ENCODE data around the gene MICU1. TPM values are rescaled to one million over a fixed set of nuclear protein-coding genes. Genes with fewer than 3 reads are reported as not detected.
"Not testable (repeated sequence)": the region's sequence is repeated elsewhere in the genome, so short reads cannot be mapped to it uniquely, and the experiment has no call there.

MICU1 gene
- total and polyA plus RNA-seq, 4 donors: 53.1 to 86.9 (median 73.8) TPM

GRCh38 chr10:72543855-72544254 lies 82.0 kb downstream of the MICU1 start:
- 100% methylated on average over 4 of the region's 6 CpGs for WGBS (ENCODE audit: insufficient coverage)
- H3K27me3 ChIP-seq (ENCODE audit: control insufficient read depth, insufficient read depth, low read length); H3K4me3 ChIP-seq (ENCODE audit: low read depth, low read length); H3K4me1 ChIP-seq (ENCODE audit: control insufficient read depth, insufficient read depth, low read length); DNase-seq (ENCODE audit: low read depth in 4 of 6, low spot score in 6 of 6); H3K36me3 ChIP-seq (ENCODE audit: control insufficient read depth, insufficient read depth, low read length); H3K27ac ChIP-seq (ENCODE audit: low read depth, low read length); H3K9me3 ChIP-seq (ENCODE audit: control insufficient read depth, insufficient read depth, low read length): not testable (repeated sequence)

- 91% methylated on average over 8 of the region's 8 CpGs for WGBS (ENCODE audit: insufficient coverage)
- Histone ChIP-seq H3K9me3 (ENCODE audit: control insufficient read depth, insufficient read depth, low read length) (no peaks in the 10 kb centered on the region), H3K4me3 (ENCODE audit: low read depth, low read length) (no peak overlapping the region), H3K36me3 (ENCODE audit: control insufficient read depth, insufficient read depth, low read length) (peaks cover 6% of the 10 kb centered on the region), H3K4me1 (ENCODE audit: control insufficient read depth, insufficient read depth, low read length) (no peaks in the 10 kb centered on the region), H3K27me3 (ENCODE audit: control insufficient read depth, insufficient read depth, low read length) (no peaks in the 10 kb centered on the region), H3K27ac (ENCODE audit: low read depth, low read length) (no peak overlapping the region)
- DNase-seq (ENCODE audit: low read depth in 4 of 6, low spot score in 6 of 6): no peak
Measured at GRCh38 chr10:72542396-72542815, 83.5 kb downstream of the MICU1 start.

- H3K4me3 ChIP-seq (ENCODE audit: low read depth, low read length): no peak overlapping the region
- peaks cover 6% of the 10 kb centered on the region for H3K36me3 ChIP-seq (ENCODE audit: control insufficient read depth, insufficient read depth, low read length)
- H3K27ac ChIP-seq (ENCODE audit: low read depth, low read length): no peak overlapping the region
- DNase-seq (ENCODE audit: low read depth in 4 of 6, low spot score in 6 of 6): no peak
- H3K27me3 ChIP-seq (ENCODE audit: control insufficient read depth, insufficient read depth, low read length): no peaks in the 10 kb centered on the region
- no peaks in the 10 kb centered on the region for H3K4me1 ChIP-seq (ENCODE audit: control insufficient read depth, insufficient read depth, low read length)
- H3K9me3 ChIP-seq (ENCODE audit: control insufficient read depth, insufficient read depth, low read length): no peaks in the 10 kb centered on the region
Measured at GRCh38 chr10:72541337-72541736, 84.5 kb downstream of the MICU1 start.

GRCh38 chr10:72540193-72540807 lies 85.6 kb downstream of the MICU1 start:
- Histone ChIP-seq H3K27ac (ENCODE audit: low read depth, low read length) (no peak overlapping the region), H3K36me3 (ENCODE audit: control insufficient read depth, insufficient read depth, low read length) (peaks cover 6% of the 10 kb centered on the region), H3K27me3 (ENCODE audit: control insufficient read depth, insufficient read depth, low read length) (no peaks in the 10 kb centered on the region), H3K9me3 (ENCODE audit: control insufficient read depth, insufficient read depth, low read length) (no peaks in the 10 kb centered on the region), H3K4me3 (ENCODE audit: low read depth, low read length) (no peak overlapping the region), H3K4me1 (ENCODE audit: control insufficient read depth, insufficient read depth, low read length) (no peaks in the 10 kb centered on the region)
- DNase-seq (ENCODE audit: low read depth in 4 of 6, low spot score in 6 of 6): no peak
- WGBS (ENCODE audit: insufficient coverage): 100% methylated on average over 1 of the region's 2 CpGs

- H3K9me3 ChIP-seq (ENCODE audit: control insufficient read depth, insufficient read depth, low read length): no peaks in the 10 kb centered on the region
- WGBS (ENCODE audit: insufficient coverage): no CpG with 5 or more reads among the region's 1 CpG
- H3K4me3 ChIP-seq (ENCODE audit: low read depth, low read length): no peak overlapping the region
- DNase-seq (ENCODE audit: low read depth in 4 of 6, low spot score in 6 of 6): no peak
- H3K27ac ChIP-seq (ENCODE audit: low read depth, low read length): no peak overlapping the region
- no peaks in the 10 kb centered on the region for H3K27me3 ChIP-seq (ENCODE audit: control insufficient read depth, insufficient read depth, low read length)
- no peaks in the 10 kb centered on the region for H3K4me1 ChIP-seq (ENCODE audit: control insufficient read depth, insufficient read depth, low read length)
- peaks cover 6% of the 10 kb centered on the region for H3K36me3 ChIP-seq (ENCODE audit: control insufficient read depth, insufficient read depth, low read length)
Measured at GRCh38 chr10:72539137-72539536, 86.7 kb downstream of the MICU1 start.

DNA sequence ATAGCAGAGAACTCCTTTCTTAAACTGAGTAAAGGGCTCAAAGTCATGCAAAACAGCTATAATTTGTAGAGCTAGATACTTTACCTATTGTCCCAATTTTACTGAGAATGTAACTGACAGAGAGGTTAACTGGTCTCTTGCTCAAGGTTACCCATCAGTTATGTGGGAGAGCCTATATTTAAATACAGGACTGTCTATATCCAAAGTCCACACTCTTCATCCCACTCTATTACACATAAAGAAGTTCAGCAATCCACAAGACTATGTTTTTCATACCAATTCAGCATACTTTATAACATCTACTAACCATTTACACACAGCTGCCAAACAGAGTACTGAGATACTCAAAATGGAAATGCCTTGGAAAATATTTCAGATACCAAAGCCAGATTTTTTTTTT lies 100.2 kb downstream of the MICU1 start:
- H3K27ac ChIP-seq (ENCODE audit: low read depth, low read length): no peak overlapping the region
- peak in 1 of 6 donors; percentile 44 for DNase-seq (ENCODE audit: low read depth in 4 of 6, low spot score in 6 of 6)
- H3K36me3 ChIP-seq (ENCODE audit: control insufficient read depth, insufficient read depth, low read length): no peaks in the 10 kb centered on the region
- no peaks in the 10 kb centered on the region for H3K9me3 ChIP-seq (ENCODE audit: control insufficient read depth, insufficient read depth, low read length)
- H3K27me3 ChIP-seq (ENCODE audit: control insufficient read depth, insufficient read depth, low read length): no peaks in the 10 kb centered on the region
- no peak overlapping the region for H3K4me3 ChIP-seq (ENCODE audit: low read depth, low read length)
- no peaks in the 10 kb centered on the region for H3K4me1 ChIP-seq (ENCODE audit: control insufficient read depth, insufficient read depth, low read length)

DNA sequence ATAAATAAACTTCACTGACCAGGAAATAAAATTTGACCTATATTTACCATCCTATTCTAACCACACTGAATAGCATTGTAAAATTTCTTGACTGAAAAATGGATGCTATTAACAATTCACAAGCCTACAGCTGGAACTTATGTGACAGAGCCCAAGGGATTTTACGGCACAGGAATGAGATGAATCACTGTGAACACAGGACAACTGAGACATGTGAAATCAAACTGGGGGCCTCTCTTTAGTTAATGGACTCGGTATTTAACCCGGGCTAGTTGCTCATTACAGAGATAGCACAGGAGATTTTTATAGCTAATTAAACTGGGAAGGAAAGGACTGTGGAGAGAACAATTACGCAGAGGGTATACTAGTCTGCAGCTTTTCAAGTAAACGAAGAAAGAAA lies 100.6 kb downstream of the MICU1 start:
- Histone ChIP-seq H3K27me3 (ENCODE audit: control insufficient read depth, insufficient read depth, low read length) (no peaks in the 10 kb centered on the region), H3K36me3 (ENCODE audit: control insufficient read depth, insufficient read depth, low read length) (no peaks in the 10 kb centered on the region), H3K9me3 (ENCODE audit: control insufficient read depth, insufficient read depth, low read length) (no peaks in the 10 kb centered on the region), H3K4me1 (ENCODE audit: control insufficient read depth, insufficient read depth, low read length) (no peaks in the 10 kb centered on the region), H3K4me3 (ENCODE audit: low read depth, low read length) (no peak overlapping the region), H3K27ac (ENCODE audit: low read depth, low read length) (no peak overlapping the region)
- peak in 2 of 6 donors; percentile 7 to 72 for DNase-seq (ENCODE audit: low read depth in 4 of 6, low spot score in 6 of 6)
- WGBS (ENCODE audit: insufficient coverage): 63% methylated on average over 1 of the region's 5 CpGs

DNA sequence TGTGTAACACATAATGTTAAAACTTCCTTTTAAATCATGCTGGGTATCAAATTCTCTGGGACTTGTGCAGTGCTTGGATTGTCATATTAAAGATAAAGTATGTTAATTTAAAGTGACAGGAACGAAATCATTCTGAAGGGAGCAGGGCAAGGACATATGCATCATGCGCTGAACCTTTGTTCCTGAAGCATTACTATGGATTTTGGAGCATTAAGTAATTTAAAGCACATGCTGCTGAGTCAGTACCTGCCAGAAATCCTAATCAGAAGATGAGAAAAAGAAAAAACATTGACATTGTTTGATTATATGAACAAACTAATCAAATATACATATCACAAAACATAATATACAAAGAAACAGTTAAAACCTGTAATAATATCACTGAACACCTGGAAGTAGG lies 101.4 kb downstream of the MICU1 start:
- peak in 1 of 6 donors; percentile 15 for DNase-seq (ENCODE audit: low read depth in 4 of 6, low spot score in 6 of 6)
- H3K4me3 ChIP-seq (ENCODE audit: low read depth, low read length): no peak overlapping the region
- no peaks in the 10 kb centered on the region for H3K9me3 ChIP-seq (ENCODE audit: control insufficient read depth, insufficient read depth, low read length)
- 71% methylated on average over 1 of the region's 2 CpGs for WGBS (ENCODE audit: insufficient coverage)
- H3K27me3 ChIP-seq (ENCODE audit: control insufficient read depth, insufficient read depth, low read length): no peaks in the 10 kb centered on the region
- no peaks in the 10 kb centered on the region for H3K4me1 ChIP-seq (ENCODE audit: control insufficient read depth, insufficient read depth, low read length)
- H3K36me3 ChIP-seq (ENCODE audit: control insufficient read depth, insufficient read depth, low read length): no peaks in the 10 kb centered on the region
- H3K27ac ChIP-seq (ENCODE audit: low read depth, low read length): no peak overlapping the region

GRCh38 chr10:72523932-72524396 lies 101.9 kb downstream of the MICU1 start:
- Histone ChIP-seq H3K4me3 (ENCODE audit: low read depth, low read length) (no peak overlapping the region), H3K4me1 (ENCODE audit: control insufficient read depth, insufficient read depth, low read length) (no peaks in the 10 kb centered on the region), H3K9me3 (ENCODE audit: control insufficient read depth, insufficient read depth, low read length) (no peaks in the 10 kb centered on the region), H3K36me3 (ENCODE audit: control insufficient read depth, insufficient read depth, low read length) (no peaks in the 10 kb centered on the region), H3K27ac (ENCODE audit: low read depth, low read length) (no peak overlapping the region), H3K27me3 (ENCODE audit: control insufficient read depth, insufficient read depth, low read length) (no peaks in the 10 kb centered on the region)
- WGBS (ENCODE audit: insufficient coverage): no CpG with 5 or more reads among the region's 3 CpGs
- DNase-seq (ENCODE audit: low read depth in 4 of 6, low spot score in 6 of 6): no peak

DNA sequence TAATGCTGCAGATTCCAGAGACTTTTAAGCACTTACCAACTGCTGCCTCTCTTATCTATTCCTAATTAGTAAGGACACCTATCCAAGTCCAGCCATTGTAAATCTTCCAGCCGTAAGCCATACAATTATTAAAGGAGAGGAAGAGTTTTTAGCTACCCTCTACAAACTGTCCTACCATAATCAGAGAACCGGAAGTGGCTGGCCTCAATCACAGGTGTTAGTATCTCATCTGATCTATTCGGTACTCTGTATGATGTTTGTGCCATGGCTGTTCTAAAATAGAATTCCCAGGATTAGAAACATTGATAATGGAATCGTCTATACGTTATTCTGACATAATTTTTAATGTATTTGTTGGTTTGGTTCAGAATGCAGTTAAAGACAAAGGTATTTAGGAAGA lies 102.8 kb downstream of the MICU1 start:
- no peaks in the 10 kb centered on the region for H3K27me3 ChIP-seq (ENCODE audit: control insufficient read depth, insufficient read depth, low read length)
- H3K9me3 ChIP-seq (ENCODE audit: control insufficient read depth, insufficient read depth, low read length): no peaks in the 10 kb centered on the region
- no peak overlapping the region for H3K4me3 ChIP-seq (ENCODE audit: low read depth, low read length)
- no peaks in the 10 kb centered on the region for H3K4me1 ChIP-seq (ENCODE audit: control insufficient read depth, insufficient read depth, low read length)
- no peak for DNase-seq (ENCODE audit: low read depth in 4 of 6, low spot score in 6 of 6)
- WGBS (ENCODE audit: insufficient coverage): 100% methylated on average over 1 of the region's 5 CpGs
- no peak overlapping the region for H3K27ac ChIP-seq (ENCODE audit: low read depth, low read length)
- no peaks in the 10 kb centered on the region for H3K36me3 ChIP-seq (ENCODE audit: control insufficient read depth, insufficient read depth, low read length)

All from spinal cord (tissue), 10 donors.